HTR-8/SVneo (cell line): ENCODE data around the gene LRP2.
A peak's percentile ranks its signal among the peaks of the same experiment; 100 is the strongest.
"Not testable (repeated sequence)": the region's sequence is repeated elsewhere in the genome, so short reads cannot be mapped to it uniquely, and the experiment has no call there.

Experiments used
- DNase-seq: peaks from one replicate; pipeline ENCODE4 v3.0.0; 2011; ENCODE audit warnings: low spot score, mixed read lengths; ENCODE audit not compliant: insufficient read length
- FAIRE-seq: peaks from 2 replicates; lab custom pipeline; 2011; peaks lifted over from hg19 to GRCh38; lab: Jason Lieb, UNC

The LRP2 gene

DNA sequence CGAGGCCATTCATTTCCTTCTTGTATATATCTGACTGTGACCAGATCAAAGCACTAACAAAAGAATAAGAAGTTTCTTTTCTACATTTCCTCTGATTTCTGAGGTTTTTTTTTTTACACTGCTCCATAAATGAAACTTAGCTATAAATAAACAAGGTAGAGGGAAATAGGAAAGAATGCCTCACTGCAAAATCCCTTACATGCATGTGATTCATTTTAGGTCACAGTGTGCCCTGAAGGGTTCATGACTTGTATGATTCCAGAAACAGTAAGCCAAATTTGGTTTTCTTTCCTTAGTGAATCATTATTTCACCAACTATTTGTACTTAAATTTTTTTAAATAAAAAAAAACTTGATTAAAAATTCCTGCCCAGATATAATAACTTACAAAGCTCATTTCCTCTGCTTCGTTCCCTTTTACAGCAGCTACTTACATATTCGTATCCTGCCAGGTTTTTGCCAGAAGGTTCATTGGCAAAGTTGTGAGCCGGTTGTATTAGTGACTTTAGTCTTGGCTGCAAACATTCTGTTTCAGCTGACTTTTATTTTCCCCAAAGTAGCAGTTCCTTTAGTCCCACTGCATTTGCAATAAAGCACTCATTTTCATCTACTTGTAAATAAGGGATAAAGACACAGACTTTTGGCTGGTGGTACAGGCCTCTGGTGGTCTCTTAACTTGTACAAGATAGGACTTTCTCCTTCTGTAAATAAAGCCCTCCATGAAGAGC, 58.6 kb downstream of the LRP2 start:
- no peak for DNase-seq
- FAIRE-seq = no peak

DNA sequence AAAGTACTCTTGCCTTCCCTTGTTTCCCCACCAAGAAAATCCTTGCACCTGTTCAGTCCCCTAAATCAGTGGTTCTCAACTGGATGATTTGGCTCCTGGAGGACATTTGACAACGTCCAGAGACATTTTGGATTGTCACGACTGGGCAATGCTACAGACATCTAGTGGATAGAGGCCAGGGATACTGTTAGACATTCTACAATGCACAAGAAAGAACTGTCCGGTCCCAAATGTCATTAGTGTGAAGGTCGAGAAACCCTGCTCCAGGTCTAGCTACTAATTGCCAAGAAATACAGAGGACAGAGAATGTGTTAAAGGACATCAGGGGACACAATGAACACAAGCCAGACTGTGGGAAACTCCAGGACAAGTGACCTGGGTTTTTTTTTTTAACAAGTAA, 60.0 kb downstream of the LRP2 start:
- DNase-seq = no peak
- no peak for FAIRE-seq

DNA sequence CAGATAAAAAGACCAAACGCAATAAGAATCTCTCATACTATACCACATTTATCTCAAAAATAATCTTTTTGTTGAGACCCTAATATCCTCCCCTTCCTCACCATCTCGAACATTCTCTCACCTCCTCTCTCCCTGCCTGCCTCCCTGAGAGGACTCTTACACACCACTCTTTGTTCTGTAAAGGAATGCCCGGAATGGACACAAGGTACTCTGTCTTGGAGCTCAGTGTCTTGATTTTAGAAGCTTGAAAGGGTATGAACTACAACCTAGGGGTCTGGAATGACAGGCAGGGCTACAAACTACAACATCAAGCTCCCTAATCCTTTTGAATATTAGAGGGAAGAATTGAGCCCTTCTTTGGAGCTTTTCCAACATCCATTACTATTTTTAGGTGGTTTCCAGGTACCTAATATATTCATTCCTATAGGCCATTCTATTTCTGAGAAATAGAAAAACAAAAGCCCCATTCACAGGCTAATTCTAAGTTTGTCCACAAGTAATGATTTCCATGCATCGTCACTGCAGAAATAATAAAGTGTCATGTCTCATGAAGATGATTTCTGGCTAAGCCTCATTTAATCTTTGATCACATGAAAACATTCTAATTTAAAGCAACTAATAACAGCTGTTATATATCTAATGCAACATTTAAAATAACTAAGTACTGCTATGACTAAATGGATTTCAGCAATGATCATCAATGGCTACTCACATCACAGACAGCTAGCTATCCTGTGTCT, 60.6 kb downstream of the LRP2 start:
- no peak for DNase-seq
- FAIRE-seq = no peak

DNA sequence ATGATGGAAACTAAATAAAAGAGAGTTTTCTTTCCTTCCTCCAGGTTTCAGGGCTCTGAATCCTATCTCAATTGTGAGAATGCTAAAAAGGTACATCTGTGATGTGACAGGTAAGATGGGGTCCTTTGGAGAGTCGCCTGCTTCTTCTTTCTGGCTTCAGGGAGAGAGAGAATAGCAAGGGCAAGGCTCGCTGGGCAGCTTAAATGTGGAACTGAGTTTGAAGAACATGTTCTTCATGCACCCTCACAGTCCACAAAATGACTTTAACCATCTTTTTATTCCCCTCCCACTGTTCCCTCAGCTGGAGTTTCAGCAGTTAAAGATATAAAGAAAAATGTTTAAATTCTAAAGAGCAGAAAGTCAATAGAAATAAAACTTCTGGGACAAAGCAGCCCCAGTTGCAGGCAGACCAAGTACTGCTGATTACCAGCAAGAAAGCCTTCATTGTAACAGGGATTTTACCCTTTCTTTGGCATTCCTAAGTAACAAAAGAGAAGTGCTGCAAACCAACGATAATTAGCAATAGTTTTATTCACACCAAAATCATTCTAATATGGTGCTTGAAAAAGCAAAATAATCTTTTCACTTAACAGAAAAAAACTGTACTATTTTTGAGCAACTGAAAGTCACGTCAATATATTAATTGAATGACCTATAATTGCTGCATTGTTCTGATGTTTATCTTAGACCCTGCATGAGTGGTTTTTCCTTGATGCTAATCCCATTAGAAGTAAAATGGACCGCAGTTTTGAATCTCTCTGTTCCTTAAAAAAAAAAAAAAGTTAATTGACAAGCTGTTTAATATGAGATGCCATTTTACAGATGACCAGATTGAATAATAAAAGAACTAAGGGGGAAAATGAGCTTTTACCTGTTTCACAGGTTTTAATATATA, 61.5 kb downstream of the LRP2 start:
- FAIRE-seq (no peak), DNase-seq (no peak)

DNA sequence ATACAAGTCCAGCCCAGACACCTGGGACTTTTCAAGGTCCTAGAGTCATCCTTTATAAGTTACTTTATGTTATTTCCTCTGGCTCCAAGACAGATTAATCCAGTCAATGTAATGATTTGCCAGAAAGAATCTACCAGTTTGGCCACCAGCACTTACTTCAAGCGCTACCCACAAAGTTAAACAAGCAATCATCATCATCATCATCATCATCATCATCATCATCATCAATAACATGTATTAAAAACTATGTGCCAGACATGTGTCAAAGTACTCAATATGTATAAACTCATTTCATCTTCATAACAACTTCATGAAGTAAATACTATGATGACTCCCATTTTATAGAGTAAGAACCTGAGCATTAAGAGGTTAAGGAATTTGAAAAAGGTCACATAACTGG, 64.3 kb downstream of the LRP2 start:
- no peak for DNase-seq

DNA sequence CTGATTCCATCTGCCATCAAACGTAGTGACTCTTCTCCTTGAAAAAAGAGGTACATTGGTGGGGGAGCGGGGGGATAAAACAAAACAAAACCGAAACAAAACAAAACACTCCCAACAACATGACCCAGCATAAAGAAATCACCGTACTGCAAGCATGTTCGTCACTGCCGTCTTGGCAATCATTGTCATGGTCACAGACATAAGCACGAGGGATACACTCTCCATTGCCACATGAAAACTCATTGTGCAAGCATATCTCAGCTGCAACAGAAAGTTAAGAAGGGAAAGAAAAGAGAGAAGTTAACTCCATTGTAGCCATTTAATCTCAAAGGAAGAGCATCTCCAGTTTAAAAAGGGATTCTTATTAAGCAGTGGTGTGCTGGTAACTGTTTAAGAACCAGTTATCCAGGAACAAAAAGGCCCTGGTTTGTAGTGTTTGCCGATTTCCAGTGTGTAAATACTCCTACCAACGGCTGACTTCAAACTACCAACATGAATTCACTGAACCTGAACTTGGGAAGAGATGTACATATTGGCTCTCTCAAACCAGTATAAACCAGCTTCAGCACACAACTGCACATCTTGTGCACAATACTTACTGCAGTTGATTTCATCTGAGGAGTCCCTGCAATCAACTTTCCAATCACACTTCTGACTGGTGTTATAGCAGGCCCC, 68.2 kb downstream of the LRP2 start:
- no peak for FAIRE-seq
- no peak for DNase-seq

More for the DNA sequence above, 64.3 kb downstream of the LRP2 start:
- FAIRE-seq = no peak

DNA sequence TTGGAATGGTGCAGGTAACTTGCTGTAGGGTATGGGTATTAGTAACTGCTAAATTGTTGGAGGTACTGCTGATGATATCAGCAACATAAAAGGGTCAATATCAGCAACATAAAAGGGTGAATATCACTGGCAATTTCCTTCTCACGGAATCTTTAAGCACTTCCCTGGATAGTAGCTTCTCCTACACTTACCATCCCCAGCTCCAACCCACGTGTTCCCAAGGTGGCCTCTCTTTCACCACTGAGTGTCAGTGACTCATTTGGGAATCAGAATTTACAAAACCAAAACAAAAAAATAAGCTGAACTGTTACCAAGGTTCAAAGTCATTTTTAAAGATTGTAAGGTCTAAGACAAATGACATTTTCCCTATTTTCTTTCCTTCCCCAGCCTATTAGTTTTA, 70.8 kb downstream of the LRP2 start:
- DNase-seq = no peak
- no peak for FAIRE-seq

DNA sequence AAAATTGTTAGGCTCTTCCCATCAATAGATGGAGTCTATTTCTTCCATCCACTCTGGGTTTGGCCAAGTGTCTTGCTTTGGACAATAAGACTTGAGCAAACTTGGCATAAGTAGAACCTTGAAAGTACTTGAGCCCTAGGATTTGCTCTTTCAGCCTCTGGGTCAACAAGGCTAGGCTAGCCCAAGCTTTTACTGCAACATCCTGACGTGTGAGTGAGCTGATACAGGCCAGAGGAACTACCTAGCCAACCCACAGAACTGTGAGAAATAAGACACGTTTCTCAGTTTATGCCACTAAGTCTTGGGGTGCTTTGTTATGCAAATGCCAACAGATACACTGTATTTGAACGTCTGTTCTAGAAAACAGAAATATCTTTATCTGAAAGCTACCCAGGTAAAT, 71.9 kb downstream of the LRP2 start:
- FAIRE-seq = no peak
- DNase-seq = no peak

DNA sequence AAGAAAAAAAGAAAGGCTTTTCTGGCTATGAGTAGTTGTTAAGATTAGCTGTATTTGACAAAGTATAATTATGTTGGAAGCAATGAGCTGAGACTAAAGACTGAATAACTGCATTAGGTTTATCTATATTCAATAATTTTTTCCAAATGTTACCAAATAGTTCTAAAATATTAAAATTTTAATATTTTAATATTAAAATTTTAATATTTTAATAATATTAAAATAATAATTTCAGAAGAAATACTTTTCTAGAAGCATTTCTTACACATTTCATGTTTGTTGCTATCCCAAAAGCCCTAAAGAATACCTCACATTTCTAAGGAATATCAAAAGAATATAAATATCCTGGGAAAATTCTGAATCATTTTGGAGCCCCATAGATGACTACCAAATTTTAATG, 74.7 kb downstream of the LRP2 start:
- DNase-seq = no peak
- no peak for FAIRE-seq

DNA sequence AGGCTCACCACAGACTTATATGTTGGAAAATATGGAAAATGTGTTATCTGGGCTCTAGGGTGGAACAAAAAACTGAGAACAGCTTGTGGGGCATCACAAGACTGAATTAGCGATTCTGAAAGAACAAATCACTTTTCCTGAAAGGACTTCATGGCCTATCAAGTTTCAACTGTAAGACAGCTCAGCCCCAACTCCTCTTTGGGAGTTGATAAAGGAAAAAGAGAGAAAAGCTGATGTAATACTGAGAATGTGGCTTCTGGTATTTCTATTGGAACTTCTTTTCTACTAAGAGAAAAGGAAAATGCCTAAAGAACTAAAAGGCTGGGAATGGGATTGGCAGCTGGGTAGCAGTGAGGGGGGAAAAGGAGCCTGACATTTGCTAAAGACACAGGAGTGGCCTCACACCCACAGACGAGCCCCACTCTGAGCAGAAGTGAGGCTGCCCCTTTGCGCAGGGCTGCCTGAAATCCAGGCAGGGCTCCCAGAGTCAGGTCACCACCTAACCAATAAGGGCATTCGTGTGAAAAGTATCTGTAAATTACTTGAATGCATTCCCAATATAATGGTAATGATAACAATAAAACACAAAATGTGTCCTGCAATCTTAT, 75.6 kb downstream of the LRP2 start:
- FAIRE-seq (no peak), DNase-seq (no peak)

DNA sequence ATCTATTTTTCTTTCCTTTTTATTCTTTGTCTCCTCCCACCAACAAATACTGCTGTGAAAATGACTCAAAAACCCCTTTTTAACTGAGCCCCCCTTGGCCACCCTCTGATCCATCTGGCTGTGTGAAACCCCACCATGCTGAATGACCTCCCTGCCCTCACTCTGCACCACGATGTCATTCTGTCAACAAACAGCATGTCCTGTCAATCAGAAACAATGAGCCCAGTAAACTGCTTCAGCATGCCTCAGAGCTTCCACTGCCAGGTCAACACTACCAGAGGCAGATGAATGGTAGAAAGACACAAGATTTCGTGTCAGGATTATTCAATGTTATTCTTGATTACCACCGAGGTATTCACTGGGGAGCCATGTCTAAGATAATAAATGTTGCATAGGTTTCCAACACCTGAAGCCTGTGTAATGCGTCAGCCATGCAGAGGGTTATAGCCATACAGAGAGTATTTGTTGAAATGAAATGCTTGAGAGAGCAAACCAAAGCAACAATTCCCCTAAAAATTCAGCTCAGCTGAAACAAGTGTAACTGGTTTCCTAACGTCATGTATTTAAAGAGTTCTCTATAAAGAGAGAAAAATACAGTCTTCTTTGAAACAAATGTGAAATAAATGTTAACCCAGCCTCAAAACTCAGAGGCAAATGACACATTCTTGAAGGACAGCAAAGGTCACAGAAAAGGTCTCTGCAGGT, 76.7 kb downstream of the LRP2 start:
- DNase-seq (no peak), FAIRE-seq (no peak)

DNA sequence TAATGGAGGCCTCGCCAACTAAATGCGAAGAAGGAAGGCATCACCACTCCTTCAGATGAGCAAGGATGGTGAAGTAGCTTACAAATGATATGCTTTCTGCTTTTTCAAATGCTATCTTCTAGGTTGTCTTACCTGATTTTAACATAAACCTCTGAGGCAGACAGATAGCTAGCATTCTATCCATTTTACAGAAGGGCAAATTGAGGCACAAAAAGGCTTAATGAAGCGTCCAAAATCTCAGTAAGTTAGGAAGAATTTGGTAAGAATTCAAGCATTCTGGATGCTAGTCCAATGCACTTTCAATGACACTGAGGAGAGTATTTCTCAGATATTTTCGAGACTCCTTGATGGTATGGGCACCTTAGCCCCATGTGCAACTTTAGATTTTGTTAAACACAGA, 81.8 kb downstream of the LRP2 start:
- DNase-seq (no peak), FAIRE-seq (no peak)

DNA sequence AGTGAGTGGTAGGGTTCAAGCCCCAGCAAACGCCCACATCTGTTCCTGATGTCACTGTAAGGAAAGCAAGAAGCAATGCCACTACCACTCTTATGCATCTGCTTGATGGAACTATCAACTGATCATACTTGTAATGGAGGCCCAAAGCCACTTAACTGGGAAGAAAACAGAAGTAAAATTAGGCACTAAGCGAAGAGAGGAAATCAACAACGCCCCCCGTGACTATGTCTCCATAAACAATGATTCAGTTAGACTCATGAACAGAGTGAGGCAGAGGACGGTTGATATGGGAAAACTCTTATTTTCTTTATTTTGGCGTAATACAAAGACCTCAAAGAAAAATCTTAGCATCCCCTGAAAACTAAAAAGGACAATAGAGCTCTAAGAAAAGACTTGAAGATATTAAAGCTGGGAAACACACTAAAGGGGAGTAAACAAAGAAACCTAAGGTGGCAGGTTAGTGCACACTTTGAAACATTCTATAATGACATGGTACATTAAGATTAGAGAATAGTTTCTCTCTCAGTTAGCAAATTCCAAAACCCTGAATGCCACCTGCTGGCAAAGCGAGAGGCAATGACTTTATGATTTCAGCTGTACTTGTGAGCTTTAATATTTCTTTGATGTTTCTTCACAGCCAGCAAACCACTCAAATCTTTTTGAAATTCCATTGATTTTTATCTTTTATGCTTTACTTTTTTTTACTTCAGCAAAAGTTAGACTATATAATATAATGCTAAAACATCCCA, 86.5 kb downstream of the LRP2 start:
- DNase-seq = peak; percentile 5

DNA sequence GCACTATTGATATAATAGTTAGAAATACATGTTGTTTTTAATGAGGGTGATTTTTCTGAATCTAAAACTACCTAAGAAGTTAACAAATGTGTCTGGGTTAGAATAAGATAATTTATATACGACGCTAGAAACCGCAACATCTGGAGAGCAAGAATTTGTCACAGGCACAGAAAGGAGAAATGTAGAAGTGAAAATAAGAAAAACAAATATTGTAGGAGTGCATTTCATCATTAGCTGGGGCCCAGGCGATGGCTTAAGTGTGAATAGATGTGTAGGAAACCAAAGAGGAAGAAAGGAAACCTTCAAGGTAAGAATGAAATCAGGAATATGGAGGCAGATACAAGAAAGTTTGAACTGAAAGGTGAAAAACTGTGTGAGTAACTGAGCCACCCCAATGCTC, 90.3 kb downstream of the LRP2 start:
- FAIRE-seq = no peak

More for the DNA sequence above, 86.5 kb downstream of the LRP2 start:
- no peak for FAIRE-seq

DNA sequence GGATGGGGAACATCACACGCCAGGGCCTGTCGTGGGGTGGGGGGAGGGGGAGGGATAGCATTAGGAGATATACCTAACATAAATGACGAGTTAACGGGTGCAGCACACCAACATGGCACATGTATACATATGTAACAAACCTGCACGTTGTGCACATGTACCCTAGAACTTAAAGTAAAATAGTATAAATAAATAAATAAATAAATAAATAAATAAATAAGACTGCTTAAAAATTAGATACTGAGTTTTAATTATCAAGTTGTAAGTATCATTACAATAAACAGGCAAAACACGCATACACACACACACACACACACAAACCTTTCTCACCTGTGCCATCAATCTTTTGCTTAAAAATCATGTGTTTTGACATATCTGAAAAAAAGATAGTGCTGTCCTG, 91.8 kb downstream of the LRP2 start:
- DNase-seq, FAIRE-seq: not testable (repeated sequence)

More for the DNA sequence above, 90.3 kb downstream of the LRP2 start:
- no peak for DNase-seq

DNA sequence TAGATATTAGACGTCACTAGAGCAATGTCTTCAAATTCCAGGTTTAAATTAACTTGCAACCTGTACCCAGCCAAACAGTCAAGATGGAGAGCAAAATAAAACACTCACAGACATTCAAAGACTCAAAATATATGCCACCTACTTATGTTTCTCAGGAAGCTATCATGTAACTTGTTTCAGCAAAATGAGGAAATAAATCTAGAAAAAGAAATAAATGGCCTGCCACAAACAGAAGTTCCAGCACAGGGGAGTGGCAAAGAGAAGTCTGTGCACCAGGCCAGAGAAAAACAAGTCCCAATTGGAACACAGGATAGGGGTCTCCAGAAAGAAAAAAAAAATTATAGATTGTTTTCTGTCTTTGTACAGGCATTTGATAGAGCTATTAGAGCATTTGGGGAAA, 96.7 kb downstream of the LRP2 start:
- FAIRE-seq (no peak), DNase-seq (no peak)

DNA sequence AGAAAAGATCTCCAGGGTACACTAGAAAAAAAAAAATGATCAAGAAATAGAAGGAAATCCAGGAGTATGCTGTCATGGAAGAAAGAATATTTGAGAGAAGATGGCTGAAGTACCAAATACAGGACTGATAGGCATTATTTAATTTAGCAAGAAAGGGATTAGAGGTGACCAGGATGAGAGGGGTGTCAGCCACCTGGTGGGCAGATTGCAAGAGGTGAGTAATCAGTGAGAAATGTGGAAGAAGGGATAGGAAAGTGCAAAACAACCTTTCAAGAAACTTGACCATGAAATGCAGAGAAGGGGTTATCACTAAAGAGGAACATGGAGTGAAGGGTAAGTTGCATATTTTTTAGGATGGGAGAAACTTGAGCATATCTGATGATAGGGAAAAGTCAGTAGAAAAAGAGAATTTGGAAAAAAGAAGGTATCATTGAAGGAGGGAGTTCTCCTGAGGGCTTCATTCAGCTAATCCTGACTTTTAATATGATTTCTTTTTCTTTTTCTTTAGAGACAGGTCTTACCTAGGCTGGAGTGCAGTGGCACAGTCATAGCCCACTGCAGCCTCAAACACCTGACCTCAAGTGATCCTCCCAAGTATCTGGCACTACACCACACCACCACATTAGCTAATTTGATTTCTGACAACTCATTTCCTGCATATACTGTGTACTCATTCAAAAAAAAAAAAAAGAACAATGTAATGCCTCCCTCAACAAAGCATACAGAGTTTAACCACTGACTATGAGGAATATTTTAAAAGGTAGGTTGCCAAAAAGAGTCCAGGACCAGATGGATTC, 101.3 kb downstream of the LRP2 start:
- FAIRE-seq (no peak), DNase-seq (no peak)

DNA sequence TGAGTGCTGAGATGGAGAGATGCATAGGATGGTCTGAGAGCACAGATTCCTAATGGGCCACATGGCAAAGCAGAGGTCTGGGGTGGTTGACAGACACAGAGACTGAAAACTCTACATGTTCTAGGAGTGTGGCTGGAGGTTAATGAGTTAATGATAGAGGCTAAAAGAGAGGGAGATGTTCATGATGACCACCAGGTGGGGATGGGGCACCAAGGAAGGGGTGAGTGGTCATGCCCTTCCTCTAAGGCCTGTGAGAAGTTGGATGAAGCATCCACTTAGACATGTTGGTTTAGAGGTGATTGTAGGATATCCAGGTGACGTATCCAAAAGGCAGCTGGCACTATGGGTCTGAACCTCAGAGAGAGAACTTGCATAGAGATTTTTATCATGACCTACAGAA, 102.1 kb downstream of the LRP2 start:
- no peak for DNase-seq
- no peak for FAIRE-seq
